ENCODE results near the gene LOXL3.

LOXL3 gene

GRCh38 chr2:74551942-74552913 is 1.5 kb downstream of the LOXL3 start:
- FAIRE-seq: no peak

- FAIRE-seq: no peak
Measured at GRCh38 chr2:74551530-74551929, 2.2 kb downstream of the LOXL3 start.

- no peak for FAIRE-seq
Measured at GRCh38 chr2:74550231-74550630, 3.5 kb downstream of the LOXL3 start.

- FAIRE-seq: no peak
Measured at GRCh38 chr2:74548900-74549826, 4.6 kb downstream of the LOXL3 start.

GRCh38 chr2:74548285-74548899 is 5.3 kb downstream of the LOXL3 start:
- FAIRE-seq: no peak

- FAIRE-seq: no peak
Measured at GRCh38 chr2:74546004-74546403, 7.7 kb downstream of the LOXL3 start.

GRCh38 chr2:74544634-74545033 is 9.1 kb downstream of the LOXL3 start:
- FAIRE-seq: no peak

GRCh38 chr2:74542978-74543377 is 10.8 kb downstream of the LOXL3 start:
- no peak for FAIRE-seq

- no peak for FAIRE-seq
Measured at GRCh38 chr2:74540291-74540690, 13.5 kb downstream of the LOXL3 start.

GRCh38 chr2:74538881-74539339 is 14.8 kb downstream of the LOXL3 start:
- no peak for FAIRE-seq

- no peak for FAIRE-seq
Measured at GRCh38 chr2:74537140-74537539, 16.6 kb downstream of the LOXL3 start.

- FAIRE-seq: no peak
Measured at GRCh38 chr2:74536166-74536950, 17.4 kb downstream of the LOXL3 start.

GRCh38 chr2:74535440-74535965 is 18.2 kb downstream of the LOXL3 start:
- no peak for FAIRE-seq

- no peak for FAIRE-seq
Measured at GRCh38 chr2:74534411-74534810, 19.3 kb downstream of the LOXL3 start.

- FAIRE-seq: no peak
Measured at GRCh38 chr2:74533464-74533863, 20.3 kb downstream of the LOXL3 start.

- FAIRE-seq: no peak
Measured at GRCh38 chr2:74532222-74532621, 21.5 kb downstream of the LOXL3 start.

- FAIRE-seq: no peak
Measured at GRCh38 chr2:74531666-74532065, 22.1 kb downstream of the LOXL3 start.

GRCh38 chr2:74530239-74531187 is 23.2 kb downstream of the LOXL3 start:
- FAIRE-seq: no peak

- FAIRE-seq: peak; percentile 88
Measured at GRCh38 chr2:74529357-74530238, 24.1 kb downstream of the LOXL3 start, which contains the start of the genes AUP1 and HTRA2. TSS of gene AUP1 (minus strand) at chr2:74529706. CDS start at chr2:74529629, 77 bp downstream. TSS of gene HTRA2 (plus strand) at chr2:74529933. CDS start at chr2:74530007, 74 bp downstream.

Data from endometrium (tissue), 2 donors.